ENCODE results near the gene ASXL2.
"Not testable (repeated sequence)": the region's sequence is repeated elsewhere in the genome, so short reads cannot be mapped to it uniquely, and the experiment has no call there.

ASXL2 gene

DNA sequence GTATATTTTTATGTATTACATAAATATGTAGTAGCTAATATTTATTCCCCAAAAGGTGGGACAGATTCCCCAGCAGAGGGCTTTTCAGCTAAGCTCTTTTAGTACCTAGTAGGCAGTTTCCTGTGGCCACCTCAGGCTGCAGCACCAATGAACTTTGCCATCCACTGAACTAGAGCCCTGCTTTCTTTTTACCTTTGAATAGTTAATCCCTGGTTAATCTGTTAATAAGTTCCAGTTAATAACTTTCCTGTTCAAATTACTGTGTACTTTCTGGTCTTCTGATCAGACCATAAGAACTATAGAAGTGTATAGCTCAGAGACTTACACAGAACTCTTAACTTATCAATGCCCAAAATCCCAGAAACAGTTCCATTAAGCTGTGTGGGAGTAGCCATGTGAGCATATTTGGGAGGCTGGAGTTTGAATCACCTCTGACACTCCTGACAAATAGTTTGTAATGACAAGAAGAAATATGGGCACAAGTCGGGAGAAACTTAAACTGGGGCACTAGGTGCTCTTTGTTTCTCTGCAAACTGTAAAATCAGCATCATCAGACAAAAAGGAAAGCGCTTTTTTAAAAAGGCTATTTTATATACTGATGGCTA lies 40.0 kb downstream of the ASXL2 start:
- DNase-seq (ENCODE audit: low read depth) = no peak
- TF ChIP-seq, protein P1, sequence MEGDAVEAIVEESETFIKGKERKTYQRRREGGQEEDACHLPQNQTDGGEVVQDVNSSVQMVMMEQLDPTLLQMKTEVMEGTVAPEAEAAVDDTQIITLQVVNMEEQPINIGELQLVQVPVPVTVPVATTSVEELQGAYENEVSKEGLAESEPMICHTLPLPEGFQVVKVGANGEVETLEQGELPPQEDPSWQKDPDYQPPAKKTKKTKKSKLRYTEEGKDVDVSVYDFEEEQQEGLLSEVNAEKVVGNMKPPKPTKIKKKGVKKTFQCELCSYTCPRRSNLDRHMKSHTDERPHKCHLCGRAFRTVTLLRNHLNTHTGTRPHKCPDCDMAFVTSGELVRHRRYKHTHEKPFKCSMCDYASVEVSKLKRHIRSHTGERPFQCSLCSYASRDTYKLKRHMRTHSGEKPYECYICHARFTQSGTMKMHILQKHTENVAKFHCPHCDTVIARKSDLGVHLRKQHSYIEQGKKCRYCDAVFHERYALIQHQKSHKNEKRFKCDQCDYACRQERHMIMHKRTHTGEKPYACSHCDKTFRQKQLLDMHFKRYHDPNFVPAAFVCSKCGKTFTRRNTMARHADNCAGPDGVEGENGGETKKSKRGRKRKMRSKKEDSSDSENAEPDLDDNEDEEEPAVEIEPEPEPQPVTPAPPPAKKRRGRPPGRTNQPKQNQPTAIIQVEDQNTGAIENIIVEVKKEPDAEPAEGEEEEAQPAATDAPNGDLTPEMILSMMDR (conservative IDR thresholded peaks at IDR 0.05; ENCODE audit: low read depth, low read length) = no peak

DNA sequence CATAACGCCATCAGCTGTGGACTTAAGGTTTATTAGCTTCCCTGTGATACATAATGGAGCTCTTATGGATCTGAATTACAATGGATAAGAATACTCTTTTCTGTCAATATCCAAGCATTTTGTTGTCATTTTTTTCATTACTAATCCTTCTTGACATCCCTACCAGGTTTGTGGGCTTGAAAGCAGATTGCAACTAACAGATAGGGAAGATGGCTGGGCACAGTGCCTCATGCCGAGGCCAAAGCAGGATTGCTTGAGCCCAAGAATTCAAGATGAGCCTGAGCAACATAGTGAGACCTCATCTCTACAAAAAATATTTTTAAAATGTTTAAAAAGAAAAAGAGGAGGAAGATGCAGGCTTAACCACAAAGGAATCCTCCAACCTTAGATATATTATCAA lies 42.4 kb downstream of the ASXL2 start:
- TF ChIP-seq, protein P1 (conservative IDR thresholded peaks at IDR 0.05; ENCODE audit: low read depth, low read length) = no peak
- H3K4me3 ChIP-seq (ENCODE audit: low read length) = no peak overlapping the region
- no peak for DNase-seq (ENCODE audit: low read depth)

More for the DNA sequence above, 40.0 kb downstream of the ASXL2 start:
- no peak overlapping the region for H3K4me3 ChIP-seq (ENCODE audit: low read length)

DNA sequence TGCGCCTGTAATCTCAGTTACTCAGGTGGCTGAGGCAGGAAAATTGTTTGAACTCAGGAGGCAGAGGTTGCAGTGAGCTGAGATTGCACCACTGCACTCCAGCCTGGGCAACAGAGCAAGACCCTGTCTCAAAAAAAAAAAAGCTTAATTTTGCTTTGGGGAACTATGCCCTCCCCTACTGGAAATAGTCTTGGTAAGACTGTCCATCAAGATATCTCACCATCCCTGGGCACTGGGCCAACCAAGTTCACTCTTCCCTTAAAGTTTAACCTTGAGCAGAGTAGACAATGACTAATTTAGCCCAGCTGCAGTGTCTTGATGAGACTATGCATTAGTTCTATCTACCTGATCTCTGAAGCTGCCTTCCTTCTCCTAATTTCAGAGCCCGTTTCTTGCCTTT lies 44.7 kb downstream of the ASXL2 start:
- TF ChIP-seq, protein P1 (conservative IDR thresholded peaks at IDR 0.05; ENCODE audit: low read depth, low read length) = no peak
- H3K4me3 ChIP-seq (ENCODE audit: low read length) = no peak overlapping the region
- no peak for DNase-seq (ENCODE audit: low read depth)

DNA sequence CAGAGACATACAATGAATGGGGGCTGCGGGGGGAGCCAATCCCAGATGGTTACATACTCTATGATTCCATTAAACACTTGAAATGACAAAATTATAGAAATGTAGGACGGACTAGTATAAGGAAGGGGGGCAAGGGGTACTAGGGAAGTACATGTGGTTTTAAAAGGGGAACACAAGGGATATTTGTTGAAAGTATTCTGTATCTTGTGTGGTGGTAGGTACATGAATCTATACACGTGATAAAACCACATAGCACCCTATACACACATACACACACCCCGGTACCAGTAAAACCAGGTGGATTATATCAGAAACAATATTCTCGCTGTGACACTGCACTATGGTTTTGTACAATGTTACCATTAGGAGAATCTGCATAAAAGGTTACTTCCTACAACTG lies 45.4 kb downstream of the ASXL2 start:
- DNase-seq (ENCODE audit: low read depth) = no peak
- no peak overlapping the region for H3K4me3 ChIP-seq (ENCODE audit: low read length)
- TF ChIP-seq, protein P1 (conservative IDR thresholded peaks at IDR 0.05; ENCODE audit: low read depth, low read length) = no peak

DNA sequence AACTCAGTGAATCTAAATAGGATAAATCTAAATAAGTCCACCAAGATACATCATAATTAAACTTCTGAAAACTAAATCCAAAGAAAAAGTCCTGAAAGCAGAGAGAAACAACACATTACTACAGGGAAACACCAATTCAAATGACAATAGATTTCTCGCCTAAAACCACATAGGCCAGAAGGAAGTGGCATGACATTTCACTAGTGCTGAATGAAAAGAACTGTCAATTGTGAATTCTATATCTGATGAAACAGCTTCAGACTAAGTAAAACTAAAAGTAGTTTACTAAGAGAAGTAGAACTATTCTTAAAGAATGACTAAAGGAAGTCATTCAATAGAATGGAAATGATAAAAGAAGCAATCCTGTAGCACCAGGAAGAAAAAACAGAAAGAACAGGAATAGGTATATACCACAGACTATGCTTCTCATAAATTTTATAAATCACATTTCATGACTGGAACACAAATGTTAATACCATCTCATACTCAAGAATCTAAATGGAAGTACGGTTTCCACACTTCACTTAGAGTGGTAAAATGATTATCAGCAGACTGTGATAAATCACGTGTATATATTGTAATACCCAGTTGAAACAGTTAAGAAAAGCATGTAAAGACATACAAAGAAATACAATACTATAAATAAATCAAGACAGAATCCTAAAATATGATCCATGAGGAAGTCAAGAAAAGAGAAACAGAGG lies 46.4 kb downstream of the ASXL2 start:
- TF ChIP-seq, protein P1 (conservative IDR thresholded peaks at IDR 0.05; ENCODE audit: low read depth, low read length) = no peak
- no peak for DNase-seq (ENCODE audit: low read depth)
- H3K4me3 ChIP-seq (ENCODE audit: low read length) = no peak overlapping the region

DNA sequence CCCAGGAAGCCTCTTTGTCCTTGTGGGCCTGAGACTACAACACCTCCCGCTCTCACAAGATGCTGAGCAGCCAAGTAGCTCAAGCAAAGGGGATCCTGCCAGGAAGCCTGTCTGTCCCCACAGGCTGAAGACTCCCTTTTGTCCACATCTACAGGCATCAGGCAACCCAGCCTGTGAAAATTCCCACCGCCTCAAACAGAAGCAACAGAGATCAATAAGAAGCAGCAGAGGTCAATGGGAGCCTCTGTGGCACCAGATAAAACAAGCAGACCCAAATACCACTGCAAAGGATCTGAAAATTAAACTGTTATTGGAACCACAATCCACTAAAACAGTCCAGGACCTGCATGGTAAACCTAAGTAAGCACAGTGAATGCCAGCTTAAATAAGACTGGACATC lies 48.5 kb downstream of the ASXL2 start:
- DNase-seq (ENCODE audit: low read depth) = no peak
- TF ChIP-seq, protein P1 (conservative IDR thresholded peaks at IDR 0.05; ENCODE audit: low read depth, low read length) = no peak
- no peak overlapping the region for H3K4me3 ChIP-seq (ENCODE audit: low read length)

DNA sequence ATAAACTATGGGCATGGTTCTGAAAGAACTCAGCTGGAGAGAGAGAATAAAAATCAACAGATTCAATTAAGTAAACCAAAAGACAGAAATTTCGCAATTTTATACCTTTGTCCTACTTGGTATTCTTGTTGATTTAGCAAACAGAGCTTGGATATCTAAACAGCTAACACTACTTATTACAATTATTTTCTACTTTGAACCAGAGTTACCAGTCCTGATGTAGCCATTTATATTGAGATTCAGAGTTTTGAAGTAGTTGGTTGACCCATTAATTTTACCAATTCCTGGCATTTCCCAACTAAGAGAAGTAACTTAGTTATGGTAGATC lies 48.9 kb downstream of the ASXL2 start:
- H3K4me3 ChIP-seq (ENCODE audit: low read length) = no peak overlapping the region
- no peak for DNase-seq (ENCODE audit: low read depth)
- TF ChIP-seq, protein P1 (conservative IDR thresholded peaks at IDR 0.05; ENCODE audit: low read depth, low read length) = no peak

DNA sequence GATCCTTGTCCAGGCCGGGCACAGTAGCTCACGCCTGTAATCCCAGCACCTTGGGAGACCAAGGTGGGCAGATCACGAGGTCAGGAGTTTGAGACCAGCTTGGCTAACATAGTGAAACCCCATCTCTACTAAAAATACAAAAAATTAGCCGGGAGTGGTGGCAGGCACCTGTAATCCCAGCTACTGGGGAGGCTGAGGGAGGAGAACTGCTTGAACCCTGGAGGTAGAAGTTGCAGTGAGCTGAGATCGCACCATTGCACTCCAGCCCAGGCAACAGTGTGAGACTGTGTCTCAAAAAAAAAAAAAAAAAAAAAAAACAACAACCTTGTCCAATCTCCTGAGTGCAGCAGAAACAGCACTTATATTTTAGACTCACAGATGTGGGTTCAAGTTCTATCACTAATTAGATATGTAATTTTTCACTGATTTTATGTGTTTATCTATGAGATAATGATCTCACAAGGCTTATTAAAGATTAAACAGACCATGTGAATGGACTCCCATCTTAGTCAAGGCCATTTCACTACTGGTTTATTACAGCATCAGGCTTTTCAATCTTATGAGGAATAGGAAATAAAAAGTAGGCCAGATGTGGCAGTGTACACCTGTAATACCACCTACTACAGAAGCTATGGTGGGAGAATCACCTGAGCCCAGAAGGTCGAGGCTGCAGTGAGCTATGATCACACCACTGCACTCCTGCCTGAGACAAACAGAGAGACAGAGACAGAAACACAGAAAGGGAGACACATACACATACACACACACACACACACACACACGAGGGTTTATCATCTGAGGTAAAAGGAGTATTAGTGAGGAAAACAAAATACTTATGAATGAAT lies 49.5 kb downstream of the ASXL2 start:
- DNase-seq (ENCODE audit: low read depth); H3K4me3 ChIP-seq (ENCODE audit: low read length): not testable (repeated sequence)

Data from retinal pigment epithelial cell (primary cell).